Trophoblast cell (in vitro differentiated cells and primary cell): ENCODE data around the gene OR51B5.
"Not testable (repeated sequence)": the region's sequence is repeated elsewhere in the genome, so short reads cannot be mapped to it uniquely, and the experiment has no call there.

Source experiments
- DNase-seq, 2 donors: peaks; one replicate each; pipeline ENCODE4 v3.0.0-alpha.2; 2016
- H2AFZ ChIP-seq: 2 replicates; pipeline ENCODE4 v1.6.1; 2013; ENCODE audit warnings: low read length, moderate library complexity, mild to moderate bottlenecking; ENCODE audit not compliant: insufficient read depth, poor library complexity
- H2AK5ac ChIP-seq: 2 replicates; pipeline ENCODE4 v1.6.1; 2013; ENCODE audit warnings: mild to moderate bottlenecking, low read length
- H2BK120ac ChIP-seq: 2 replicates; pipeline ENCODE4 v1.6.1; 2013; ENCODE audit warnings: low read length, mild to moderate bottlenecking, moderate library complexity; ENCODE audit not compliant: insufficient read depth, poor library complexity
- H2BK12ac ChIP-seq: 2 replicates; pipeline ENCODE4 v1.6.1; 2013; ENCODE audit warnings: mild to moderate bottlenecking, low read length, moderate library complexity
- H2BK5ac ChIP-seq: 2 replicates; pipeline ENCODE4 v1.6.1; 2013; ENCODE audit warnings: low read length, low read depth, moderate library complexity, mild to moderate bottlenecking; ENCODE audit not compliant: poor library complexity
- H3K14ac ChIP-seq: 2 replicates; pipeline ENCODE4 v1.6.1; 2013; ENCODE audit warnings: mild to moderate bottlenecking, low read length
- H3K18ac ChIP-seq: 2 replicates; pipeline ENCODE4 v1.6.1; 2013; ENCODE audit warnings: mild to moderate bottlenecking, low read length
- H3K23ac ChIP-seq: 2 replicates; pipeline ENCODE4 v1.6.1; 2013; ENCODE audit warnings: low read length
- H3K27ac ChIP-seq: 2 replicates; pipeline ENCODE4 v1.5.1; 2013; ENCODE audit warnings: low read depth, mild to moderate bottlenecking, inconsistent platforms, low read length, moderate library complexity
- H3K27me3 ChIP-seq: 2 replicates; pipeline ENCODE4 v1.6.1; 2013; ENCODE audit warnings: inconsistent platforms, mild to moderate bottlenecking, low read length, moderate library complexity; ENCODE audit not compliant: insufficient read depth
- H3K36me3 ChIP-seq, 2 experiments: 1 replicate in 1 of 2; 2 replicates in 1 of 2; pipeline ENCODE4 v1.6.1; 2013; ENCODE audit warnings: low read length in 2 of 2, mild to moderate bottlenecking in 2 of 2, moderate library complexity in 1 of 2; ENCODE audit not compliant: insufficient read depth in 2 of 2, control insufficient read depth in 1 of 2
- H3K4ac ChIP-seq: 2 replicates; pipeline ENCODE4 v1.6.1; 2013; ENCODE audit warnings: low read depth, mild to moderate bottlenecking, low read length, moderate library complexity
- H3K4me1 ChIP-seq, 2 experiments: 1 replicate in 1 of 2; 2 replicates in 1 of 2; pipeline ENCODE4 v1.6.1; 2013; ENCODE audit warnings: low read length in 2 of 2, mild to moderate bottlenecking in 2 of 2, moderate library complexity in 1 of 2; ENCODE audit not compliant: insufficient read depth in 2 of 2, control insufficient read depth in 1 of 2
- H3K4me2 ChIP-seq: 2 replicates; pipeline ENCODE4 v1.6.1; 2013; ENCODE audit warnings: inconsistent platforms, mild to moderate bottlenecking, low read length, moderate library complexity
- H3K4me3 ChIP-seq: 2 replicates; pipeline ENCODE4 v1.5.1; 2013; ENCODE audit warnings: mild to moderate bottlenecking, low read depth, low read length, inconsistent platforms
- H3K79me1 ChIP-seq: one replicate; pipeline ENCODE4 v1.6.1; 2013; ENCODE audit warnings: low read length
- H3K79me2 ChIP-seq: 2 replicates; pipeline ENCODE4 v1.6.1; 2013; ENCODE audit warnings: low read length, mild to moderate bottlenecking; ENCODE audit not compliant: control insufficient read depth, insufficient read depth, poor library complexity
- H3K9ac ChIP-seq: 2 replicates; pipeline ENCODE4 v1.6.1; 2013; ENCODE audit warnings: mild to moderate bottlenecking, low read length
- H3K9me3 ChIP-seq: 2 replicates; pipeline ENCODE4 v1.6.1; 2013; ENCODE audit warnings: low read depth, mild to moderate bottlenecking, control low read depth, inconsistent platforms, low read length; ENCODE audit not compliant: insufficient read depth
- H4K12ac ChIP-seq: 2 replicates; pipeline ENCODE4 v1.6.1; 2013; ENCODE audit warnings: low read depth, mild to moderate bottlenecking, low read length, moderate library complexity
- H4K8ac ChIP-seq: 2 replicates; pipeline ENCODE4 v1.6.1; 2013; ENCODE audit warnings: low read depth, mild to moderate bottlenecking, low read length, moderate library complexity
- H4K91ac ChIP-seq: one replicate; pipeline ENCODE4 v1.6.1; 2013; ENCODE audit warnings: low read depth, mild to moderate bottlenecking, low read length, moderate library complexity
- WGBS: extraction: QIAGEN DNeasy Blood & Tissue Kit; methylation state at CpG from one replicate; pipeline ENCODE4 v1.1.7; 2013; ENCODE audit warnings: missing lambda C conversion rate; ENCODE audit not compliant: insufficient read length, insufficient coverage; ENCODE audit errors: extremely low coverage; 5-methylcytosine and 5-hydroxymethylcytosine counted together

The OR51B5 gene

GRCh38 chr11:5366856-5367255 lies 23.5 kb upstream of the OR51B5 start:
- H3K9me3 ChIP-seq = no peaks in the 10 kb centered on the region
- no peaks in the 10 kb centered on the region for H3K79me2 ChIP-seq
- H4K12ac ChIP-seq = no peak overlapping the region
- no peak overlapping the region for H3K4ac ChIP-seq
- H3K4me3 ChIP-seq = no peak overlapping the region
- no peak overlapping the region for H2BK12ac ChIP-seq
- no peaks in the 10 kb centered on the region for H3K36me3 ChIP-seq
- H3K27ac ChIP-seq = no peak overlapping the region
- H4K91ac ChIP-seq = no peak overlapping the region
- no peak overlapping the region for H2BK120ac ChIP-seq
- no peak overlapping the region for H2BK5ac ChIP-seq
- no CpG with 5 or more reads among the region's 1 CpG for WGBS
- H2AK5ac ChIP-seq = no peak overlapping the region
- DNase-seq = peak in 1 of 2 donors; percentile 30
- H4K8ac ChIP-seq = no peak overlapping the region
- no peaks in the 10 kb centered on the region for H3K27me3 ChIP-seq
- no peak overlapping the region for H3K14ac ChIP-seq
- H3K4me2 ChIP-seq = no peak overlapping the region
- no peak overlapping the region for H3K23ac ChIP-seq
- no peak overlapping the region for H3K18ac ChIP-seq
- H3K4me1 ChIP-seq = peaks cover 0 to 3% of the 10 kb centered on the region in 2 experiments
- H2AFZ ChIP-seq = no peak overlapping the region
- H3K79me1 ChIP-seq = no peaks in the 10 kb centered on the region
- no peak overlapping the region for H3K9ac ChIP-seq

GRCh38 chr11:5366365-5366764 lies 23.0 kb upstream of the OR51B5 start:
- H3K9me3 ChIP-seq, H3K4ac ChIP-seq, H2AFZ ChIP-seq, H3K79me1 ChIP-seq, H3K27ac ChIP-seq, H4K91ac ChIP-seq, DNase-seq, H4K12ac ChIP-seq, H3K4me3 ChIP-seq, H4K8ac ChIP-seq, H3K36me3 ChIP-seq, H3K27me3 ChIP-seq, H3K4me2 ChIP-seq, H3K18ac ChIP-seq, H2BK12ac ChIP-seq, H3K4me1 ChIP-seq, H2BK120ac ChIP-seq, H3K9ac ChIP-seq, H2AK5ac ChIP-seq, H3K23ac ChIP-seq, H2BK5ac ChIP-seq, H3K14ac ChIP-seq, H3K79me2 ChIP-seq: not testable (repeated sequence)
- no CpG with 5 or more reads among the region's 6 CpGs for WGBS

GRCh38 chr11:5364214-5364613 lies 20.9 kb upstream of the OR51B5 start:
- no CpG with 5 or more reads among the region's 2 CpGs for whole genome bisulfite sequencing
- Histone ChIP-seq H3K36me3 (no peaks in the 10 kb centered on the region), H3K14ac (no peak overlapping the region), H2BK12ac (no peak overlapping the region), H3K4me2 (no peak overlapping the region), H3K9ac (no peak overlapping the region), H3K23ac (no peak overlapping the region), H3K4me3 (no peak overlapping the region), H3K18ac (no peak overlapping the region), H2BK120ac (no peak overlapping the region), H4K8ac (no peak overlapping the region), H3K4me1 (peaks cover 0 to 3% of the 10 kb centered on the region in 2 experiments), H4K91ac (no peak overlapping the region), H3K27ac (no peak overlapping the region), H2AFZ (no peak overlapping the region), H3K4ac (no peak overlapping the region), H4K12ac (no peak overlapping the region), H3K79me1 (no peaks in the 10 kb centered on the region), H3K79me2 (no peaks in the 10 kb centered on the region), H3K9me3 (no peaks in the 10 kb centered on the region), H2AK5ac (no peak overlapping the region), H2BK5ac (no peak overlapping the region), H3K27me3 (no peaks in the 10 kb centered on the region)
- DNase-seq = peak in 1 of 2 donors; percentile 51

GRCh38 chr11:5363679-5364078 lies 20.4 kb upstream of the OR51B5 start:
- no peaks in the 10 kb centered on the region for H3K79me1 ChIP-seq
- H3K27me3 ChIP-seq = no peaks in the 10 kb centered on the region
- H3K9me3 ChIP-seq = no peaks in the 10 kb centered on the region
- no peak overlapping the region for H3K18ac ChIP-seq
- no peak overlapping the region for H2BK5ac ChIP-seq
- peaks cover 0 to 3% of the 10 kb centered on the region in 2 experiments for H3K4me1 ChIP-seq
- no peak overlapping the region for H3K9ac ChIP-seq
- no peak overlapping the region for H2AFZ ChIP-seq
- no peak overlapping the region for H3K14ac ChIP-seq
- H2BK120ac ChIP-seq = no peak overlapping the region
- H4K12ac ChIP-seq = no peak overlapping the region
- no peak for DNase-seq
- H3K79me2 ChIP-seq = no peaks in the 10 kb centered on the region
- H3K36me3 ChIP-seq = no peaks in the 10 kb centered on the region
- no CpG with 5 or more reads among the region's 1 CpG for WGBS
- no peak overlapping the region for H3K4me3 ChIP-seq
- no peak overlapping the region for H3K4ac ChIP-seq
- H2AK5ac ChIP-seq = no peak overlapping the region
- no peak overlapping the region for H3K4me2 ChIP-seq
- no peak overlapping the region for H4K8ac ChIP-seq
- H3K23ac ChIP-seq = no peak overlapping the region
- H2BK12ac ChIP-seq = no peak overlapping the region
- no peak overlapping the region for H4K91ac ChIP-seq
- no peak overlapping the region for H3K27ac ChIP-seq
